ENCODE data around the gene FGD4. TPM values are rescaled to one million over a fixed set of nuclear protein-coding genes. Genes with fewer than 3 reads are reported as not detected.
A peak's percentile ranks its signal among the peaks of the same experiment; 100 is the strongest.

FGD4 gene
- total RNA-seq, 1 experiment from 2014 or later: 3.1 TPM

DNA sequence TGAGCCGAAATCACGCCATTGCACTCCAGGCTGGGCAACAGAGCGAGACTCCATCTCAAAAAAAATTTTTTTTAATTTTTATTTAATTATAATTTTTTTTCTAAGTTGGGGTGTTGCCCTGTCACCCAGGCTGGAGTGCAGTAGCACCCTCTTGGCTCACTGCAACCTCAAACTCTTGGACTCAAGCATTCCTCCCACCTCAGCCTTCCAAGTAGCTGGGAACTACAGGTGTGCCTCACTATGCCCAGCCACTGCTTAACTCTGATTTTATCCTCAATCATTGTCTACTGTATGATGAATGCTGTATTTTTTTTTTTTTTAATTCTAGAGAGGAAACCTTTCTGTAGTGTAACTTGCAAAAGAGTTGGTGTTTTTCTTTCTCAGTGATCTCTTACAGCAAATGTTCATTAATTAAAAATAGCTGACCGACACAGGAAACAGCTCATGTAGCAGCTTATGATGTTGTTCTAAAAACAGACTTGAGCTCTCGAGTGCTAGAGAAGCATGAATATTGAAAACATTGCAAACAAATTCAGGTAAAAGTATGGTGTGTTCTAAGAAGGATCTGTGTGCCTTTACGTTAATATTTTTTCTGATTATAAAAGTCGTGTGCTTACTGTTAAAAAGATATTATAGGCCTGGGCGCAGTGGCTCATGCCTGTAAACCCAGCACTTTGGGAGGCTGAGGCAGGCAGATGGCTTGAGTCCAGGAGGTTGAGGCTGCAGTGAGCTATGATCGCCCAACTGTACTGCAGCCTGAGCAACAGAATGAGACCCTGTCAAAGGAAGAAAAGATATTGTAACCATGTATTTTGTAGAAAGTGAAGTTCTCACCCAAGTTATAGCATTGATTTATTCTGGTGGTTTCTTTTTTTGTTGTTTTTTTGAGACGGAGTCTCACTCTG lies 68.9 kb downstream of the FGD4 start:
- DNase-seq: no peak
- no peak overlapping the region for H3K4me3 ChIP-seq
- no peaks in the 10 kb centered on the region for H3K27me3 ChIP-seq
- no peaks in the 10 kb centered on the region for H3K36me3 ChIP-seq
- H3K9me3 ChIP-seq: no peaks in the 10 kb centered on the region

DNA sequence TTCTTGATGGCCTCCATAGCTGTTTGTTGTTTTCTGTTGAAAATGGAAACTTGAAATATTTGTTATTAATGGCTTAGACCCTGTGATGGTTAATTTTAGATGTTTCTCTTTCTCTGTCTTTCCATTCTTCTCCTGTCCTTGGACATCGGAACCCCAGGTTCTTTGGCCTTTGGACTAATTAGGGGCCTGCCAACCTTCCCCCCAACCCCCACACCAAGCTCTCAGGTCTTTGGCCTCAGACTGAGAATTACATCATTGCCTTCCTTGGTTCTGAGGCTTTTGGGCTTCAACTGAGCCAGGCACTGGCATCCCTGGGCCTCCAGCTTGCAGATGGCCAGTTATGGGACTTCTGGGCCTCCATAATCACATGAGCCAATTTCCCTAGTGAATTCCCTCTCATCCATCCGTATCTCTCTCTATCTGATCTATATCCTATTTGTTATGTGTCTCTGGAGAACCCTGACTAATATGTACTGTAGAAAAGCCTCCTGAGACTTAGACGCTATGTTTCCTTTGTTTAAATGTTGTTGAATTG lies 71.6 kb downstream of the FGD4 start:
- Histone ChIP-seq H3K4me3 (no peak overlapping the region), H3K9me3 (no peaks in the 10 kb centered on the region), H3K27me3 (no peaks in the 10 kb centered on the region), H3K36me3 (no peaks in the 10 kb centered on the region)
- DNase-seq: no peak

GRCh38 chr12:32471591-32472001 lies 72.2 kb downstream of the FGD4 start:
- H3K36me3 ChIP-seq: no peaks in the 10 kb centered on the region
- H3K9me3 ChIP-seq: no peaks in the 10 kb centered on the region
- H3K4me3 ChIP-seq: no peak overlapping the region
- no peak for DNase-seq
- H3K27me3 ChIP-seq: no peaks in the 10 kb centered on the region; the same call in 1 of the 2 replicates

DNA sequence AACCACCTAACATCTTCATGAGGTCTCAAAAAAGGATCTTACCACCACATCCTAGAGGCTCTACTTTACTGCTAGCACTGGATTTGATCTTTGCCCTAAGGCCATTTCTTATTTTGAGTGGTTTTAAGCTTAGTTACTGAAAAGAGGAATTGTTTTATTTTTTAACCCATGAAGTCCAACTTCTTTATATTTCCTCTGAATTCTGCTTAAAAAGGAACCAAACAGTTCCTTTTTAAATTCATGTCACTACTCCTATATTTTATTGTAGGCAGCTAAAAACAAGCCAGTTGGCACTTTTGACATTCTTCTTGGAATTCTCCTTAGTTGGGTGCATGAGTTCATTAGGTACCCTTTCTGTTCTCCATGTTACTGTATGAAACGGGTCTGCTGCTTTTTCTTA lies 76.4 kb downstream of the FGD4 start:
- no peaks in the 10 kb centered on the region for H3K36me3 ChIP-seq
- no peak for DNase-seq
- H3K27me3 ChIP-seq: peaks cover 2% of the 10 kb centered on the region; the same call in 1 of the 2 replicates
- no peaks in the 10 kb centered on the region for H3K9me3 ChIP-seq
- H3K4me3 ChIP-seq: no peak overlapping the region

DNA sequence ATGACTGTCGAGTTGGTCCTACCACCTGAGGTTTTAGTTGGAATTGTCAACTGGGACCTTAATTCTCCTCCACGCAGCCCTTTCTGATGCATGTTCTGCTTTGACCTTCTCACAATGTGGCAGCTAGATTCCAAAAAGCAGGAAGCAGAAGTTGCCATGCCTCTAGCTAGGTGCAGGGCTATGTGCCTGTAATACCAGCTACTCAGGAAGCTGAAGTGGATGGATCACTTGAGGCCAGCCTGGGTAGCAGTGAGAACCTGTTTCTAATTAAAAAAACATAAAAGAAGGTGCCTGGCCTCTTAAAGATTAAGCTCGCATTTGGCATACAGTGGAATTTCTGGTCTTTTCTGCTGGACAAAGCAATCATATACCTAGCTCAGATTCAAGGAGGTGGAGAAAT lies 77.1 kb downstream of the FGD4 start:
- no peak overlapping the region for H3K4me3 ChIP-seq
- no peaks in the 10 kb centered on the region for H3K9me3 ChIP-seq
- no peaks in the 10 kb centered on the region for H3K36me3 ChIP-seq
- H3K27me3 ChIP-seq: peaks cover 2% of the 10 kb centered on the region; the same call in 1 of the 2 replicates
- no peak for DNase-seq

- Histone ChIP-seq H3K27me3 (peaks cover 2% of the 10 kb centered on the region), H3K4me3 (no peak overlapping the region), H3K36me3 (no peaks in the 10 kb centered on the region), H3K9me3 (no peaks in the 10 kb centered on the region)
- DNase-seq: no peak
These were observed 78.4 kb downstream of the FGD4 start for GRCh38 chr12:32477714-32478113.

DNA sequence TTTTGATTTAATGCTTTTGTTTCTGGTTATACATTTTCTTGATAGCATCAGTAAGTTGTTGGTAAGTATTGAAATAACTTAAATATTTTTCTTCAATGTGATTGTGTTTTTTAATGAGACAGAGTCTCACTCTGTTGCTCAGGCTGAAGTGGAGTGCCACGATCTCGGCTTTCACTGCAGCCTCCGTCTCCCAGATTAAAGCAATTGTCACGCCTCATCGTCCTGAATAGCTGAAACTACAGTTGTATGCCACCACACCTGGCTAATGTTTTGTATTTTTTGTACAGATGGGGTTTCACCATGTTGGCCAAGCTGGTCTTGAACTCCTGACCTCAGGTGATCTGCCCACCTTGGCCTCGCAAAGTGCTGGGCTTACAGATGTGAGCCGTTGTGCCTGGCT lies 78.8 kb downstream of the FGD4 start:
- DNase-seq: no peak
- no peaks in the 10 kb centered on the region for H3K9me3 ChIP-seq
- no peaks in the 10 kb centered on the region for H3K36me3 ChIP-seq
- peaks cover 2% of the 10 kb centered on the region for H3K27me3 ChIP-seq
- no peak overlapping the region for H3K4me3 ChIP-seq

DNA sequence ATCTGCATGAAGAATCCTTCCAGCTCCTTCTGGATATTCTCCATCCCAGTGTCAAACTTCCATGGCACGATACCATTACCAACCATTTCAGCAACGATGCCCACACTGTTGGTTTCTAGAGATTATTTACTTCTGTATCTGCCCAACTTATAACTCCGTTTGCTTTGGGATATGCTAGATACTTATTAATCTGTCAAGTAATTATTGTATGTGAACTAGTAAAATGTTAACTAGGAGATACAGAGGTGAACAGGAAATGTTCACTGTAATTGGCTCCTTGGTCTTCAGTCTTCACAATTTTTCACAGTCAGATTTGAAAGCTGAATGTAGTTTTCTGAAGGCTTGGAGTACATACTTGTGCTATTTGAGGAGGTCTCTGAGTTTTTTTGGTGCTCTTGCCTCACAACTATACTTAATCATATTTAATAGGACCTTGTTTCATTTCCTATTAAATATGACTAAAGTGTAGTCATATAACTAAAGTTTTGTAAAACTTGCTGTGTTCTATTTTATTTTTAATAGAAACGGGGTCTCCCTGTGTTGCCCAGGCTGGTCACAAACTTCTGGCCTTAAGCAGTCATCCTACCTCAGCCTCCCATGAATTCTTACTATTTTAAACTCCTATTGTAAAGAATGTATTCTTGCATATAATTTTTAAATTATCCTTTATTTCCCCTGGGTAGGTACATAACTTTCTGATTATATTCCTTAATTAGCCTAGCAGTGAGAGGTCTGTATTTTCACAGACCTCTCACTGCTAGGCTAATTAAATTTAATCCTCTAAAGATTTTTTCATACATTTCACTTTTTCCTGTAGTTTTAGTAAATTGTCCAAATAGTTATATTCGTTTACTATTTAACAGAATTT lies 79.7 kb downstream of the FGD4 start:
- H3K27me3 ChIP-seq: peaks cover 2% of the 10 kb centered on the region
- no peak overlapping the region for H3K4me3 ChIP-seq
- no peaks in the 10 kb centered on the region for H3K9me3 ChIP-seq
- H3K36me3 ChIP-seq: no peaks in the 10 kb centered on the region
- no peak for DNase-seq

DNA sequence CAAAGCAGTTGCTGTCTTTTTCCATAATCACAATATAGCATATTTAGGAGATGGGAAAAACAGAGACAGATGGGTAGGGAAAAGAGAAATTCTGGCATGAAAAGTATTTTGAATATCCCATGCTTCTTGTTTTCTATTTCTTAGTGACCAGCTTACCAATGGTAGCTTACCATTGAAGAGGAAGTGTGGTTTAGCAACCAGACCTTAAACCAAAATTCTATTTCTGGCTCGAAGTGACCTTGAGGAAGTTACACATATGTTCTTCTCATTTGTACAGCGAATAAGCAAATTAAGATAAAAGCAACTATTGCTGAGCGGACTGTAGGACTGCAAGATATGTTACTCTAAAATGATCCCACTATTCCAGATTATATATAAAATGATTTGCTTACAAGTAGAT lies 82.9 kb downstream of the FGD4 start:
- no peaks in the 10 kb centered on the region; the same call in 1 of the 2 replicates for H3K27me3 ChIP-seq
- no peak for DNase-seq
- H3K9me3 ChIP-seq: no peaks in the 10 kb centered on the region
- H3K4me3 ChIP-seq: no peak overlapping the region
- H3K36me3 ChIP-seq: no peaks in the 10 kb centered on the region

DNA sequence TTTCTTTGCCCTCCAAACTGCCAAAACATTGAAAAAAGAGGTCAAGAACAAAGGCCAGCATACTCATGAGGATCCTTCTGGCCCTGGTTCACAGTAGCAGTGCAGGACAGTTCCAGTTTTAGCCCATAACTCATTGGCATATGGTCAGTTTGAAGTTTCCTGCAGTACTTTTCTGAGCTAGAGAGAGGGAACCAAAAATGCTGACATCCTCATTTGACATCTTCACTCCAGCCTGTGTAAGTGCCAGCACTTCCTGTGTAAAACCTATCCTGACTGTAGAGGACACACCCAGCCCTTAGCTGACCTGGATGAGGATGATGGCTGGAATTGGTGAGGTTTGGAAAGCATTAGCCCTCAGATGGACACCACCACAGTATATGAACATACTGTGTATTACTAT lies 84.1 kb downstream of the FGD4 start:
- Histone ChIP-seq H3K27me3 (no peaks in the 10 kb centered on the region; the same call in 1 of the 2 replicates), H3K9me3 (no peaks in the 10 kb centered on the region), H3K36me3 (no peaks in the 10 kb centered on the region), H3K4me3 (no peak overlapping the region)
- no peak for DNase-seq

GRCh38 chr12:32483993-32484392 lies 84.6 kb downstream of the FGD4 start:
- no peak for DNase-seq
- Histone ChIP-seq H3K36me3 (no peaks in the 10 kb centered on the region), H3K9me3 (no peaks in the 10 kb centered on the region), H3K4me3 (no peak overlapping the region), H3K27me3 (no peaks in the 10 kb centered on the region; the same call in 1 of the 2 replicates)

- no peak overlapping the region for H3K4me3 ChIP-seq
- H3K9me3 ChIP-seq: no peaks in the 10 kb centered on the region
- no peaks in the 10 kb centered on the region for H3K36me3 ChIP-seq
- H3K27me3 ChIP-seq: no peaks in the 10 kb centered on the region; the same call in 1 of the 2 replicates
- DNase-seq: no peak
These were observed 86.8 kb downstream of the FGD4 start for GRCh38 chr12:32486158-32486557.

DNA sequence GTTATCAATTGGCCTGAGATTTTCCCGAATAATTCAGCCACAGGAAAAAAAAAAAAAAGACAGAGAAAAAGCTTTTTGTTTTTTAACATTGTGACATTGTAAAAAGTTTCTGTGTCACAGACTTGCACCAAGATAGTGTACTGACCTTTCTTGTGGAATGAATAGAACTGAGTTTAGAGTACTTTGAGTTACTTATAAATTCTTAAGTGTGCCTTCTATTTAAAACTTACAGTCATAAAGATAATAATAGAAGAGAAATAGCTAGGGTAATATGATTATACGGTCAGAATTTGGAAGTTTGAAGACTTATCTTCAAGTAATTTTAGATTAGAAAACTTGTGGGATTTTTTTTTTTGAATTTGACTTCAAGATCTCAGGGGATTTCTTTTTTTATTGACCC lies 88.8 kb downstream of the FGD4 start:
- no peaks in the 10 kb centered on the region for H3K27me3 ChIP-seq
- H3K9me3 ChIP-seq: no peaks in the 10 kb centered on the region

DNA sequence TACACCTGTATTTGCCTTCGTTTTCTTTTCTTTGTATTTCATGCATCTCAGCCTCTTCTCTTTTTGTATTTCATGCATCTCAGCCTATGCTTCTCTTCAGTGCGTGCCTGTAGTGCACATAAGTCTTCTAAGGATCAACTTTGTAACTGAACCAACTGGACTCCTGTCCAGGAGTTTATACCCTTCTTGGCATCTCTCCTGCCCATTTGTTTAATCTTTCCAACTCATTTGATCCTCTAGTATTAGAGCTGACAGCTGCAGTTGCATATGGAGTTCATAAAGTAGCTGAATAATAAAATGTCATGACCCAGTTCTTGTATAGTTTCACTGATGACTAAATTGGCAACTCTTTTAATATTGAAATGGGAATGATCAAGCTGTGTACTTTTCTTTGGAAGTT lies 89.7 kb downstream of the FGD4 start:
- no peaks in the 10 kb centered on the region for H3K9me3 ChIP-seq
- H3K36me3 ChIP-seq: no peaks in the 10 kb centered on the region
- H3K4me3 ChIP-seq: no peak overlapping the region
- peak; percentile 27 for DNase-seq
- no peaks in the 10 kb centered on the region for H3K27me3 ChIP-seq

More for the DNA sequence above, 88.8 kb downstream of the FGD4 start:
- Histone ChIP-seq H3K36me3 (no peaks in the 10 kb centered on the region), H3K4me3 (no peak overlapping the region)
- DNase-seq: no peak

- no peaks in the 10 kb centered on the region for H3K27me3 ChIP-seq
- no peaks in the 10 kb centered on the region for H3K36me3 ChIP-seq
- H3K9me3 ChIP-seq: no peaks in the 10 kb centered on the region
- H3K4me3 ChIP-seq: no peak overlapping the region
- DNase-seq: no peak
These were observed 91.4 kb downstream of the FGD4 start for GRCh38 chr12:32490801-32491200.

GRCh38 chr12:32493282-32493681 lies 93.9 kb downstream of the FGD4 start:
- no peak for DNase-seq
- Histone ChIP-seq H3K27me3 (no peaks in the 10 kb centered on the region), H3K36me3 (no peaks in the 10 kb centered on the region), H3K9me3 (no peaks in the 10 kb centered on the region), H3K4me3 (no peak overlapping the region)

DNA sequence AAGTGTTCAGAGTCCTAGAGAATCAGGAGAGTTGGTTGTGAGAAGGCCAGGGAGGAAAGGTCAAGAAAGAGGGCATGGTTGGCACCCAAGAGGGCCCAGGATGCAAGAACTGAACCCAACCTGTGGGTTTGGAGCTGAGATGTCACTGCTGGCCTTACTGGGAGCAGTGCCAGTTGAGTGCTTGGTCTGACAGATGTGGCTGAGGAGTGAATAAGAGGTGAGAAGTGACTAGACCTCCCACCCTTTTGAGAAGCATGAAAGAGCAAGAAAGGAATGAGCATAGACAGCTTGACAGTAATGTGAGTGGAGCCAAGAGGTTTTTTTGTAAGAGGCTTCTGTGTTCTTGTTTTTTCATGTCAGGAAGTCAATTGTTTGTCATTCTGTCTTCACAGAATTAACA lies 95.3 kb downstream of the FGD4 start:
- H3K36me3 ChIP-seq: no peaks in the 10 kb centered on the region

More for the DNA sequence above, 95.3 kb downstream of the FGD4 start:
- Histone ChIP-seq H3K9me3 (no peaks in the 10 kb centered on the region), H3K4me3 (no peak overlapping the region), H3K27me3 (no peaks in the 10 kb centered on the region)
- no peak for DNase-seq

All from MG63 (cell line).